Stimulated activated CD4-positive, alpha-beta T cell treated with anti-CD3 and anti-CD28 coated beads, Interleukin-2, amount 100 ng/mL, for 24 hours (primary cell): ENCODE results near the gene MEIOSIN.

Experiments used
- DNase-seq, 2 donors: peaks; one replicate each; pipeline ENCODE4 v3.0.0-alpha.2; 2020

The MEIOSIN gene

DNA sequence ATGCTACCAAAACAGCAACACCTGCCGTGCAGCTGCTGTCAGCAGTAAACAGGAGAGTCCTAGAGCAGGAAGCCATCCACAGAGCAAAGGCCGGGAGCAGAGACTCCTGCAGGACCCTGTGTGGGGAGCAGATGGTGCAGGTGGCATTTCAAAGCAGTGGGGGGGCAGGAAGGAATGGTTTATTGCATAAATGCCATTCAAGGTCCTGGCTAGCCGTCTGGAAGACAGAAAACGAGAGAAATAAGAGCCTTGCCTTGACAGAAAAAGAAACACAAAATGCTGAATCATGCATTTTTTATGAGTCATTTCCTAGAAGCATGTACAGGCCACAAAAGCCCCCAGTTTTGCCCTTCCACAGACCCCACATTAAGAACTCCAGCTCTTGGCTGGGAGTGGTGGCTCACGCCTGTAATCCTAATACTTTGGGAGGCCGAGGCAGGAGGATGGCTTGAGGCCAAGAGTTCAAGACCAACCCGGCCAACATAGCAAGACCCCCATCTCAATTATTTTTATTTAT lies 76.5 kb downstream of the MEIOSIN start:
- DNase-seq, result no peak

DNA sequence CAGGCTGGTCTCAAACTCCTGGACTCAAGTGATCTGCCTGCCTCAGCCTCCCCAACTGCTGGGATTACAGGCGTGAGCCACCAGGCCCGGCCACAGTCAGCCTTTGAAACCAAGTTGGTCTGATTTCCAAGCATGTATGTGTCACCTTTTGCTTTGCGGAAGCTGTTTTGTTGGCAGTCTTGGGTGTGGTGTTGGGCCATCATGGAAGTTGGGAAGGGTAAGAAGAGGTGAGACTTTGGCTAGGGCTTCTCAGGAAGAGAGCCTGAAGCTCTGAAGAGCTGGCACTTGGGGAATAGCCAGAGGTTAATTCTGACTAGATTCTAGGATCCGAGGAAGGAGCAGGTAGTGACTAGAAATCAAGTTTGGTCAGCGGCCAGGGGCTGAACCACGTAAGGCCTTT lies 79.1 kb downstream of the MEIOSIN start:
- DNase-seq, result no peak
